Dermis blood vessel endothelial cell (primary cell): ENCODE data around the gene IFT43. TPM values are rescaled to one million over a fixed set of nuclear protein-coding genes. Genes with fewer than 3 reads are reported as not detected.

Source experiments
- DNase-seq: peaks from one replicate; pipeline ENCODE4 v3.0.0; 2010
- total RNA-seq: library from RNA; depleted of rRNA; stranded (reverse); fragments of >200 nt; gene quantifications from 2 replicates; pipeline ENCODE4 v1.2.3, GENCODE V29; 2014

The IFT43 gene
- total RNA-seq, 1 donor from 2014 or later, result 28.4 TPM

DNA sequence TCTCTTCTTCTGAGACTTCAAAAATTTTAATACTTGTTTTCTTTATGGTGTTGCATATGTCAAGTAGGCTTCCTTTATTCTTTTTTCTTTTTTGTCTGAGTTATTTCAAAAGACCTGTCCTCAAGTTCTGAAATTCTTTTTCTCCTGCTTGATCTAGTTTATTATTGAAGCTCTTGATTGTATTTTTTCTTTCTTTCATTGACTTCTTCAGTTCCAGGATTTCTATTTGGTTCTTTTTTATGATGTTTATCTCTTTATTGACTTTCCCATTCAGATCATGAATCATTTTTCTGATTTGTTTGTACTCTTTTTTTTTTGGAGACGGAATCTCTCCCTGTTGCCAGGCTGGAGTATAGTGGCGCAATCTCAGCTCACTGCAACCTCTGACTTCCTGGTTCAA lies 34.1 kb downstream of the IFT43 start:
- DNase-seq, result no peak

DNA sequence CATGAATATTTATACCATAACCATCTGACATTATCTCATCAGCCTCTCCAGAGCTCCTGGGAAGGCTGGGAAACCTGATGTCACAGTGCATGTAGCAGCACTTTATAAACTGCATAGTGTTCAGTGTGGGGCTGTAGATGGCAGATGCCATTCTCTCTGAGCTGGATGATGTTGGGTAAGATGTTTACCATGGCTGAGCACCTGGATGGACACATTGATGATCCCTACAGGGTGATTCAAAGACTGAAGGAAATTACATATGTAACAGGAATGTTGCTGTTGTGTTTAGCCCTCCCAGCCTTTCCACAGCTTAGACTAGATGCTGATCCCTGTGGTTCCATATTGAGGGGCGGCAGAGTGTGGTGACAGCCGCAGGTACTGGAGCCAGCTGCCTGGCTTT lies 37.4 kb downstream of the IFT43 start:
- peak; percentile 3 for DNase-seq

DNA sequence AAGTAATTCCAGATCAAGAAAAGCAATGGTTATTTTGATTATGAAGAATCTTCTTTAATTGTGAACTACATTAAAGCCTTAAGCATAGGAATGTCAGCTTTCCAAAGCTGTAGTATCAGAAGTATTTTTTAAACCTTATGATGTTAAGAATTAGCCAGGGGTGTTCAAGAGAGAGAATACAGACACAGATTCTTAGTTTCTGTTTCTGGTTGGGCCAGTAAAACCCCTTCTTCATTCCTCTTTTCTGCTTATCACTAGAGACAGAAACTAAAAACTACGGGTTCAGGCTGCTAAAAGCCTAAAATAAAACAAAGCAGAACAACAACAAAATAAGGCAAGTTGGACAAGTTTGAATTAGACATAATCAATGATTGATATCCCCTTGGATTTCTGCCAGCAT lies 38.2 kb downstream of the IFT43 start:
- DNase-seq, result no peak

DNA sequence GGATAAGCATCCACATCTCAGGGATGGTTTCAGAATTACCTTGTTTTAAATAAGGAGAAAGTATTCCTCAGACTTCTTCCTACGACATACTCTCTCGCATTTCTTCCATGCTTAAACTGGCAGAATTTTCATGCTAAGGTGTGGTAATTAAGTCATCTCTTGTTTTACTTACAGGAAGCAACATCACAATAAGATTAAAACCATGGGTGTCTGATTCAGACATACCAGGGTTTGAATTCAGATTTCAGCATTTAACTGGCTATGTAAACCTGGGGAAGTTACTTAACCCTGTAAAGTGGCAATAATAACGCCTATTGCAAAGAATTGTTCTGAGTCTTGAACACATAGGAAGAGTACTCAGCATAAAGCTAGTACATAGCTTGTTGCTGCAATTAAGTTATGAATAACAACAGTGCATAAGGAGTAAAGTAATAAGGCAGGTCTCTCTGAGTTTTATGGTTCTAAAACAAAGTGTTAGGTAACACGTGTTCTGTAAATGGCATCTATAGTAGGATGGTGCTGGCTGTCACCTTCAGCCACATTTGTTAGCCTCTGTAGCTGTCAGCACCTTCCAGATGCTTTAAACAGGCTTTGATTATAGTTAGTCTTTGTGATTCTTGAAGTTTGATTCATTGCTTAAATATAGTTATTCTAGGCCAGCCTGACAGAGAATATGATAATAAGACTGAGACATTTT lies 38.8 kb downstream of the IFT43 start:
- DNase-seq, result no peak

DNA sequence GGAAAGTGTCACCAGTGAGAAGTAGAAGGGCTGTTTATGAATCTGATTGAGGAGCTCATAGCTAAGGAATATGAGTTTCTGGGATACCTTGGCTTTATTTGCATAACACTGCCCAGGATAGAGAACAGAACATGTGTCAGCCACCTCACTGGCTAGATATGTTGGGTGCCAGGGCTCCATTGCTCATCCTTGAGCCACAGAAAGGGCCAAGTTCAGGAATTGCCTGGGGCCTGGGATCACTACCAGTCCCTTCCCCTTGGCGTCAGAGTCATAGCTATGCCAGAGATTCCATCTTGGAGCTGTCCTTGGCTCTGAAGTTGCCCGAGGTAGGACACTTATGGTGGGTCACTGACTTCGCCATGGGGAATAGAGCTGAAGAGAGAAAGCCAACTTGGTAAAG lies 49.0 kb downstream of the IFT43 start:
- DNase-seq, result no peak

DNA sequence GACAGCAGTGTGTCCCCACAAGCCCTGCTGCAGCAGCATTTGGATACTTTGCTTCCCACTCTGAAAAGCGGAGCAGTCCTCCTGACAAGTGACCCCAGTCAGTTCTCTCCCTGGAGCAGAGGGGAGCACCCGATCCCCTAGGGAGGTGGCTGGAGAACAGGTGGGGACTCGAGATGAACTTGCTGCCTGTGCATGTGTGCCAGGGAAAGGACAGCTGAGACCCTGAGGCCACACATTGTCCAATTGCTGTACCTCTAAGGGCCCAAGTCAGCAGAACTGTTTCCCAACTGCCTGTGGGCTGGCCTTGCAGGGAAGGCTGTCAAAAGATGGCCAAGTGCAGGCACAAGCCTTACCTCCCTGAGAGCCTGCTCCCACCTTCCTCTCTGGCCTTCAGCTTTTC lies 55.1 kb downstream of the IFT43 start:
- DNase-seq, result no peak

DNA sequence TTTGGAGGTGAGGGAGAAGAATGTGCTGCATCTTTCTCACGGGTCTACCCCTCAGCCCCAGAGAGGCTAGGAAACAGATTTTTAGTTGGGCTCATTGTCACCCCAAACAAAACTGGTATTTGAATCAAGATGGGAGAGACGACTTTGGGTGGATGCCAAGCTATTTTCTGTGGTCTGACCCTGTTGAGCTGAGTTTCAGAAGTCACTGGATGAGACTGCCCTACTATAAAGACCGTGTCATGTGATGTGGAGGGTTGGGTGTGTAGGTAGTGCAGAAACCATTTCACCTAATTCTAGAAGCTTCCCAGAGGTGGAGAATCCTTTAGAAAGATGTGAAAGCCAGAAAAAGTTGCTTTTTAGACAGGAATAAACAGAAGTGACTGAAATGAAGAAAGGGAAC lies 60.2 kb downstream of the IFT43 start:
- no peak for DNase-seq

DNA sequence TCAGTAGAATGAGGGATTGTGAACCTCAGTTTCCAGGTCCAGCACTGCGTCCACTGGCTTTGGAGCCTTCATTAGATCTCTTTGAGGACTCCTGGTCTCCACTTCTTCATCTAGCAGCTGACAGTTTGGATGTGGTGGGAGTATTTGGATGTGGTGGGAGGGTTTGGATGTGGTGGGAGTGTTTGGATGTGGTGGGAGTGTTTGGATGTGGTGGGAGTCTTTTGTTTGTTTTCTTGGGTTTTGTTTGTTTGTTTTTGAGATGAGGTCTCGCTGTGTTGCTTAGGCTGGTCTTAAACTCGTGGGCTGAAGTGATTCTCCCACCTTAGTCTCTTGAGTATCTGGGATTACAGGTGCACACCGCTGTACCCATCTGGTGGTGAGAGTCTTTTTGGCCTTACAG lies 64.7 kb downstream of the IFT43 start:
- DNase-seq, result no peak

DNA sequence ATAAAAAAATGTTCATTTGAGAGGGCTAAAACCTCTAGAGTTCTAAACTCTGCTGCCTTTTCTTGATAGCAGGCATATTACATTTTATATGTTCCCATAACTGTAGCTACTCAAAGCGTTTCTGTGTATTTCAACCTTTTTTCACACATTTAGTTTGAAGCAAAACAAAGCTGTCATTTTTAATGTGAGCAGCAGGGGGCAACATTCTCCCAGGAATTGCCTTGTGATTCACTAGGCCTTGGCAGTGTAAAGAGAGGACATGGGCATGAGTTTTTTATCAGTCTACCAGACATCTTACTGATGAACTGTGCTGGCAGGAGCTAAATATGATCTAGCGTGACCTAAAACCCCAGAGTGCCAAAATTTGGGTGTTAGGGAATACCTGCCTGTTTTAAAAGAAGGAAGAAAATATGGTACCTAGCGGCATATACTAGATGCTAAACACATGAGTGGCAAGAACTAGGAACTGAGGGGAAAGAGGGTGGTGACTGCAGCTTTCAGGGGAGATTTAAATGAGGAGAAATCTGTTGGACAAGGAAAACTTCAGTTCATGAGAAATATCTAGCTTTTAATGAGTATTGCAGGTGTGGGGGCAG lies 65.3 kb downstream of the IFT43 start:
- peak; percentile 79 for DNase-seq

DNA sequence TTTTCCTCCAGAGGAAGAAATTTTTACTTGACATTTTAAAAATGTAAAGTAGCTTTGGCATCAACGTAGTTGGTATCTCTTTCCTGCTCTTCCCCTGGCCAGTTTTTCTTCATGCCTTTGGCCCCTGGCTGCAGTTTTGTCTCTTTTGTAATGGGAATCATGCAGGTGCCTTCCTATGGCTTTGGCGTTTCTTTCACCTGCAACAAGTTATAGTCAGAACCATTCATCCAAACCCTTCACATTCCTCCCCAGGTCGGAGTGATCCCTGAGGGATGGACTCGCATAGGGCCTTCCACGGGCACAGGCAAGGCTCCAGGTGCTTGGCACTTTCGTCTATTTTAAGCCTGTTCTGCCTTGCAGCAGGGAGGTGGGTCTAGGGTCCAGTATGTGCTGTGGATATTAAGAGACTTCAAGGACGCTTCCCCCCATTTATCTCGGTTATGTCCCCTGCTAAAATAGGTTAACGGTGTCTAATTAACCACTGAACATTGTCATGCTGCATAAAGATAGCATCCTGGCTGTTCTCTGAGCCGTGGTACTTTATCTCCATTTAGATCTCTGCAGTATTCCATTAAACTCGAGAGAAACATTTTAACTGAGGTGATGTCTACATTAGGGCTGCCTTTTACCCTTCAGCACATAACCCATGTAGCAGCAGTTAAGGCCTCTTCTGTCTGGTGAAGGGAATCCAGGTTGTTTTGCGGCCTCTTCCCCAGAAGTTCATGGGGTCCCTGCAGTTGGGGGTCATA lies 66.3 kb downstream of the IFT43 start:
- DNase-seq, result no peak

DNA sequence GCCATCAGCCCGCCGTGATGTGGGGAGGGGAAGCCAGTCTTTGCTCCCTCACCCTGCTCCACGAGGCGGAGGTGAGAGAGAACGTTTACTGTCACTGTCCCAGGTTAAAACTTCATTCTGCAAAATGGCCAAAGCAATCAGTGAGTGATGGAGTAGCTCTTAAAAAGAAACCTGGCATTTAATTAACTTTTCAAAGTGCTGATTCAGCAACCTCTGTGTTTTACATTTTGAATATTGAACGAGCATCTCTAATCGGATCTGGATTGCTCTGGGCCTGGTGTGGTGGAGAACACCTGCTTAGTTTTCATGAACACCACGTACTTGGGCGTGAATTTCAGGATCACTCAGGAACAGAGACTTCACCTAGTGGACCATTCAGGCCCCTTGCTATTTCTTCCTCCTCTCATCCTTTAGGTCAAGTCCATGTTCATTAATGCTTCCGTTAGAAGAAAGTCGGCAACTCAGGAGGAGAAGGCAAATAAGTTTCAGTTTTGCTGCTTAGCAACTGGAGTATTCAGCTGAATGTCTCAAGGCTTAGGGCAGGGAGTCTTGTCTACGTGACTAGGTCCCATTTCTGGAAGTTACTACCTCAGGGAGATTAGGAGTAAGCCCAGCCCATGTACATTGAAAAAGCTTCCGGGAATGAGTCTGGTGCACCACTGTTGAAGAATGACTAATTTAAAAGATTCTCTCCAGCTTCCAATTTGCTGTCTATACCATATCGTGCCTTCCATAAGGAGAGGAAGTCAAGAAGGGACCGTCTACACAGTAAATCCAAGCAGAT lies 68.2 kb downstream of the IFT43 start:
- DNase-seq, result no peak

DNA sequence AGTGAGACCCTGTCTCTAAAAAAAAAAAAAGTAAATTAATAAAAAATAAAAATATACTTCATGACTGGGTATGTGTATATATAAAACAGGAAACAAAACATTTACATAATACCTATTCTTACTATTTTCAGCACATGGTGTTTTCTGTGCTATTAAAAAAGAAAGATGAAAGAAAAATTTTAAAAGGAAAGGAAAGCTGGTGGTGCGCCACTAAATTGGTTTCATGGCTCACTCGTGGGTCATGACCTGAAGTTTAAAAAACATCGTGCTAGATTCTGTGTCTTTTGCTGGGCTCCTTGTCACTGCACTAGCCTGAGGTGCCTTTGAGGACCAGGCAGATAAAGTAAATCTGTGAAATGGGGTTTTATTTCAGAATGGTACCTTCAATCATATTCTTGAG lies 69.8 kb downstream of the IFT43 start:
- no peak for DNase-seq

DNA sequence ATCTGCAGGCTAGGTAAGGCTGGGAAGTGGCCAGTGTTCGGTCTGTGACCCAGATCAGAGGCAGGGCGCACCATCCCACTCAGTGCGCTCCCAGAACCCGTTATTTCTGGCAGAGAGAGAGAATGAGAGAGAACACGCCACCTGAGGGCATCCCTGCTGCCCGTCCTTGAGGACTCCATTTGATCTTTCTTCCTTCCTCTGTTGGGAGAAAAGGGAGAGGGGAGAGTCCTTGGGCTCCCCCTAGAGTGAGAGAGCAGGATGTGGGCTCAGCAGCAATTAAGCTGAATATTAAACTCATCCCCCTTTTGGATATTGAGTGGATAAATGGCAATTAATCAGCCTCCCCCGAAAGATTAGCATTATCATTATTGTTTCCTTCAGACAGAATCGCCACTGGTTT lies 70.6 kb downstream of the IFT43 start:
- DNase-seq, result peak; percentile 12

DNA sequence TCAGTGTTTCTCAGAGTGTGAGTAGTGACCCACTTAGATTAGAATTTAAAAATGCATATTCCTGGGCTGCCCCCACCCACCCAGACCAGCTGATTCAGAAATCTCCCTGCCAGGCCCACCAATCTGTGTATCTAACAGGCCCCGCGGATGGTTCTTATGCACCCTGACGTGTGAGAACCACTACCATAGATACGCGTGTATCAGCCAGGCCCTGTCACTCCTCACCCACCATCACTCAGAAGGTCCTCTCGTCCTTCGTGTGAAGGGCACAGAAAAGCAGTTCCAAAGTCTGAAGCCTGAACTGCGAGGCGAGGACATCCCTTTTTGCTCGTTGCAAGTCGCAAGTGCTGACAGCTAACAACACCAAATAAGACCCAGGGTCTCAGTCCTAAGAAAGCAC lies 72.4 kb downstream of the IFT43 start:
- no peak for DNase-seq

DNA sequence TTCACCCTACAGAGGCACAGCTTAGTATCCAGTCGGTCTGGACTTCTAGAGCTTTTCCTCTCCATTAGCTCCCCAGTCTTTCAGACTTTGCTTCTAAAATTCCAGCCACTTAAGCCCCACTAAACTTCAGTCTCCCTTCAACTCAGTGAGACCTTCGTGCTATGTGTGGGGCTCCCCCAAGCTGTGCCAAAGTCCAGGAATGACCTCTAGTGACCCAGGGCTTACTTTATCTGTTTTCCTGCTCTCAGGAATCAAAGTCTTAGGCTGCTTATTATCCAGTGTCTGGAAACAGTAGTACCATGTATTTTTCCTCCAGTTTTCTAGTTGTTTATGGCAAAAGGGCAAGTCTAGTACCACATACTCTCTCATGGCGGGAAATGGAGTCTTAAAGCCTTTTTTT lies 77.8 kb downstream of the IFT43 start:
- DNase-seq, result no peak

DNA sequence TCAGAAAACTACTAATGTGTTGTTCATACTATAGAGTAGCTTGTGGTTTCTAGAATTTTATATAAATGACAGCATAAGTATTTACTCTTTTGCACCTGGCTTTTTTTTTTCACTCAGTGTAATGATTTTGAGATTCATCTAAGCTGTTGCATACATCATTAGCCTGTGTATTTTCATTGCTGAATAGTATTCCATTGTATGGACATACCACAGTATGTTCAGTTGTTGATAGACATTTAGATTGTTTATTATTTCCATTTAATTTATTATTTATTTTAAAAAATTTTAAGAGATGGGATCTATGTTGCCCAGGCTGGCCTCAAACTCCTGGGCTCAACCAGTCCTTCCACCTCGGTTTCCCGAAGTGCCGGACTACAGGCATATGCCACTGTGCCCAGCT lies 80.0 kb downstream of the IFT43 start:
- DNase-seq, result no peak

DNA sequence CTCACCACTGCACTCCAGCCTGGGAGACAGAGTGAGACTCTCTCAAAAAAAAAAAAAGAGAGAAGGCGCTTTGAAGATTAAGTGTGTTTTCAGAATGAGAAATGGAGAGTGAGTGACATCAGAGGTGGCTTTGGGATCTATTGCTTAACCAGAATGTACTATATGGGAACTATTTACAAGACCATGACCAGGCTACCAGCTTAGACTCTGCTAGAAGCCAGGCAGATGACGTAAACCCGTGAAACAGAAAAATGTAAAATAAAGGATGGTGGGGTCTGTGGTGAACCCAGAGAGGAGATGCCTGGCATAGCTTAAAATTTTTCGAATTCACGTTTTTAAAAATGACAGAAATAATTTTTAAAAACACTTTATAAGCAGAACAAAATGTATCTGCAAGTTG lies 82.0 kb downstream of the IFT43 start:
- no peak for DNase-seq

DNA sequence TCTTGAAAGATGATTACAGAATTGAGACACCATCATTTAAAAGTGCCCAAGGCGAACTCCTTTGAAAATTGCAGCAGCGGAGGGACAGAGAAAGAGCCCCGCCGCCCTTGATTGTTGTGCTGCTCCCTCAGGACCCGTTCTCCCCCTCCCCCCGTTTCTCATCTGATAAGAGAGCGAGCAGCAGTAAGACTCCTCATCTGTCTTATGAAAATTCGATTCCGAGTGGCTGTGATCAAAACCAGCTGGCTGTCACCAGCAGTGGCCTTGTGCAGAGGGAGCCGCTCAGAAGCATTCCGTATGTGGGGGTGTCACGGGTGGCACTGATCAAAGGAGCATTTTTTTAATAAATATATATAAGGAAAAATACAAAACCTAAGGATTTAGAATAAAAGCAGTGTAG lies 88.2 kb downstream of the IFT43 start:
- DNase-seq, result no peak

DNA sequence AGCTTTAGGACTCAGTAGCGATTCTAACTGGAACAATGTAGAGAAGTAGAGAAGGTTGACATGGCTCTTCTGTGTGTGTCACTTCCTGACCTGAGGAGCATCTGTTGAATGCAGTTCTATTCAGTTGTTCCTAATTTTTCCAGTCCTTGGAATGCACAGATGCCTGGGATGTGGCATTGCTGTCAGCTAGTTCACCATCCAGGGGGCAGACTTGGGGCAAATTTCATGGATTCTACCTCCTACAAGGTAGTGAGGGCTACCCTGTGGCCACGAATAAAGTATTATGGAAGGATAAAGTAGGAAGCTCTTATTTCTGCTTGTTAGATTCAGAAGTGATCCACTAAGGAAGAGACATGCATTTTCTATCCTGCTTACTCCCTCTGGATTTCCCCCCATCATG lies 91.8 kb downstream of the IFT43 start:
- DNase-seq, result peak; percentile 7

DNA sequence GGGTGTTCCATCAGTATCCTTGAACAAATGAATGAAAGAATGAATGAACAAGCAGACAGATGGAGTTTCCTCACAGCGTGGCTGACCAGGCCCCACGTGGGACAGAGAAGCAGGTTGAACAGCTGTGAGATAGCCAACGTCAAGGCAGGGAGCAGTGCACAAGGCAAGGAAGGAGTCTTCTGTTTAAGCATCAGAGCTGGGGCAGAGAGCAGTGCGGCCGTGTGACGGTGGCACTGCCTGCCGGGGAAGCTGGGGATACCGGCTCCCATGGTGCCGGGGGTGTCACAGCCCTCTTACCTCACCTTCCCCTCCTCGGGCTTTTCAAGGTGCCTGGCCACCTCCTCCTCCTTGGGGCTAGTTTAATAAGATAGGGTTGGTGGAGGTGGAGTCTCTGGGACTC lies 92.9 kb downstream of the IFT43 start:
- no peak for DNase-seq

DNA sequence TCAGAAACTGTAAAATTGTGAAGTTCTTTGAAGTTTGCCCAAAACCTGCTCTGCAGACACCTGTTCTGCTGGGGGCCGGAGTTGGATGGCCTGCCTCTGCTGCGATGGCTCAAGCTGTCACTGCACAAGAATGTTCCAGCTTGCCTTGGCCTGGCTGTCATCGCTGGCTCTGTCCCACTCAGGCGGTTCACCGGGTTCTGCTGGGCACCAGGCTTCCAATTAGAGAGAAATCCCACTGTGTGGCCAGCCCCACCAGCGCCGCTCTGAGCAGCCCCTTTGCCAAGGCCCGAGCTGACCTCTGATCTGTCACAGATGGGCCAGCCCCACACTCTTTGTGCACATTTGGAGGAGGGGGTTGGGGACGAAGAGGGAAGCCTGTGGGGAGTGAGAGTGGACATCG lies 94.5 kb downstream of the IFT43 start:
- no peak for DNase-seq

DNA sequence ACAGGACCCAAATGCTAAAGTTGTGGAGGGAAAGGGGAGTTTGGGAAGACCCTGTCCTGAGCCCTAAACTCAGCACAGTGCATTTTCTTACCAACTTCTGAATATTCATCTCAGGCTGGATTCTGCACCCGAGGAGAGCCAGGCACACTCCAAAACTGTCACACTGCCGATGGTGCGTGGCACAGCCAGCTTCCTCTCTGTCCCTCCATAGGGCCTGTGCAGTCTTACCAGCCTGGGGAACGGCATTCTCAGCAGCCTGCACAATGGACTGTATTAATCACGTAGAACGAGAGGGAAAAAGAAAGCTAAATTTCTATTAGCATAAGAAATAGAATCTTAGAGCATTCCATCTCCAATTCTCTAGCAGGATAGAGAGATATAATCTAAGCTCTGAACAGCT lies 94.9 kb downstream of the IFT43 start:
- no peak for DNase-seq

DNA sequence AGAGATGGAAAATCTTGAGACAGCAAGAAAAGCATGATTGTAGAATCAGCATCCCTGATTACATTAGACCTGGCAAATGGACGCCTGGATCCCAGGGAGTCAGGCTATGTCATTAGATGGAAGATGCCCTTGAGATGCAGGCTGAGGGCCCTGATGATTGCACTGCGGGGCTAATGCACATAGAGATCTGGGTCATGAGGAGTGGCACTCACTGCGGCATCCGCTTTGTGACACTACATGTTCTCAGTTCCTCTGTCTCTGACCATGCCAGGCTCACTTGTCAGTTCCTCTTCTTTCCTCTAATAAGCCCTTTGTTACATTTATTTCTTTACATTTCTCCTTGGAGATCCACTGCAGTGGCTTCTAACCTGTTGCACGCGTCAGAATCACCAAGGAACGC lies 96.1 kb downstream of the IFT43 start:
- no peak for DNase-seq
